HepG2 (cell line): ENCODE data around the gene INAFM1. TPM values are rescaled to one million over a fixed set of nuclear protein-coding genes. Genes with fewer than 3 reads are reported as not detected.
A peak's percentile ranks its signal among the peaks of the same experiment; 100 is the strongest.

Source experiments
- ADNP ChIP-seq: sonication (generic); formaldehyde crosslinking; IDR thresholded peaks from 2 replicates; pipeline ENCODE4 v1.4.0; 2020; ENCODE audit warnings: missing genetic modification reagents
- BORCS8-MEF2B ChIP-seq: sonication (generic); formaldehyde crosslinking; IDR thresholded peaks from 2 replicates; pipeline ENCODE4 v1.8.0; 2022; ENCODE audit warnings: mild to moderate bottlenecking, missing genetic modification reagents
- CBX5 ChIP-seq: sonication (generic); formaldehyde crosslinking; IDR thresholded peaks from 2 replicates; pipeline ENCODE4 v1.4.0; 2020; ENCODE audit warnings: missing genetic modification reagents, borderline replicate concordance
- CHD2 ChIP-seq: IDR thresholded peaks from 2 replicates; pipeline ENCODE4 v1.6.1; 2011; ENCODE audit warnings: low read depth, low read length, improper control_type of control experiment
- FOXP4 ChIP-seq: sonication (generic); formaldehyde crosslinking; IDR thresholded peaks from 2 replicates; pipeline ENCODE4 v1.4.0; 2020; ENCODE audit warnings: missing genetic modification reagents
- GABPB1 ChIP-seq: IDR thresholded peaks from 2 replicates; pipeline ENCODE4 v1.6.1; 2016; ENCODE audit warnings: mild to moderate bottlenecking, missing genetic modification reagents, moderate library complexity, missing compliant biosample characterization
- HIVEP1 ChIP-seq: sonication (generic); formaldehyde crosslinking; IDR thresholded peaks from 2 replicates; pipeline ENCODE4 v1.4.0; 2020; ENCODE audit warnings: mild to moderate bottlenecking, missing genetic modification reagents
- KAT7 ChIP-seq: IDR thresholded peaks from 2 replicates; pipeline ENCODE4 v1.6.1; 2018; ENCODE audit warnings: borderline replicate concordance, missing compliant biosample characterization
- KDM4B ChIP-seq: sonication (generic); formaldehyde crosslinking; IDR thresholded peaks from 2 replicates; pipeline ENCODE4 v1.4.0; 2020; ENCODE audit warnings: missing genetic modification reagents
- KLF13 ChIP-seq: sonication (generic); formaldehyde crosslinking; IDR thresholded peaks from 2 replicates; pipeline ENCODE4 v1.4.0; 2020; ENCODE audit warnings: mild to moderate bottlenecking, missing genetic modification reagents
- MATR3 ChIP-seq: sonication (generic); formaldehyde crosslinking; IDR thresholded peaks from 2 replicates; pipeline ENCODE4 v1.4.0; 2020; ENCODE audit warnings: missing genetic modification reagents
- NONO ChIP-seq, 2 experiments: fragments of 450-650 bp in 1 of 2; sonication (generic) in 1 of 2; formaldehyde crosslinking in 1 of 2; IDR thresholded peaks in 1 of 2; conservative IDR thresholded peaks in 1 of 2; 2 replicates each; pipeline versions ENCODE4 v1.6.1 to v1.8.0; 2017 to 2022; ENCODE audit warnings: mild to moderate bottlenecking in 1 of 2, missing genetic modification reagents in 1 of 2, moderate library complexity in 1 of 2
- PCBP1 ChIP-seq: fragments of 200-400 bp; formaldehyde crosslinking; IDR thresholded peaks from 2 replicates; pipeline ENCODE4 v1.6.1; 2017; ENCODE audit warnings: mild to moderate bottlenecking, low read depth, low read length, borderline replicate concordance
- SMARCE1 ChIP-seq: fragments of 450-650 bp; IDR thresholded peaks from 2 replicates; pipeline ENCODE4 v1.6.1; 2017; ENCODE audit warnings: borderline replicate concordance
- SNAI1 ChIP-seq: sonication (generic); formaldehyde crosslinking; IDR thresholded peaks from 2 replicates; pipeline ENCODE4 v1.5.0; 2020; ENCODE audit warnings: mild to moderate bottlenecking, missing genetic modification reagents, borderline replicate concordance
- TOE1 ChIP-seq: sonication (generic); formaldehyde crosslinking; IDR thresholded peaks from 2 replicates; pipeline ENCODE4 v1.4.0; 2020; ENCODE audit warnings: mild to moderate bottlenecking, missing genetic modification reagents
- ZBTB14 ChIP-seq: sonication (generic); formaldehyde crosslinking; IDR thresholded peaks from 2 replicates; pipeline ENCODE4 v1.4.0; 2020; ENCODE audit warnings: missing genetic modification reagents
- ZFP91 ChIP-seq: sonication (generic); formaldehyde crosslinking; IDR thresholded peaks from 2 replicates; pipeline ENCODE4 v1.9.0; 2022; ENCODE audit warnings: missing genetic modification reagents, mild to moderate bottlenecking, borderline replicate concordance
- ZNF143 ChIP-seq: sonication (generic); formaldehyde crosslinking; IDR thresholded peaks from 2 replicates; pipeline ENCODE4 v1.4.0; 2020; ENCODE audit warnings: missing genetic modification reagents
- ZNF225 ChIP-seq: sonication (generic); formaldehyde crosslinking; IDR thresholded peaks from 2 replicates; pipeline ENCODE4 v1.4.0; 2020; ENCODE audit warnings: mild to moderate bottlenecking, missing genetic modification reagents
- ZNF234 ChIP-seq: sonication (generic); formaldehyde crosslinking; conservative IDR thresholded peaks from 2 replicates; pipeline ENCODE4 v1.5.1; 2020; ENCODE audit warnings: mild to moderate bottlenecking, missing genetic modification reagents
- ZNF3 ChIP-seq: IDR thresholded peaks from 2 replicates; pipeline ENCODE4 v1.7.0; 2017; ENCODE audit warnings: inconsistent platforms
- ZNF451 ChIP-seq: sonication (generic); formaldehyde crosslinking; IDR thresholded peaks from 2 replicates; pipeline ENCODE4 v1.5.0; 2020; ENCODE audit warnings: mild to moderate bottlenecking, missing genetic modification reagents
- ZNF549 ChIP-seq: sonication (generic); formaldehyde crosslinking; IDR thresholded peaks from 2 replicates; pipeline ENCODE4 v1.5.0; 2020; ENCODE audit warnings: missing genetic modification reagents
- ZNF670 ChIP-seq: sonication (generic); formaldehyde crosslinking; IDR thresholded peaks from 2 replicates; pipeline ENCODE4 v1.8.0; 2022; ENCODE audit warnings: mild to moderate bottlenecking, missing genetic modification reagents, borderline replicate concordance
- polyA plus RNA-seq, 8 experiments: library from polyadenylated mRNA; depleted of rRNA in 3 of 8; stranded (reverse) in 7 of 8; unstranded in 1 of 8; fragments of >200 nt; fragmentation: Illumina TruSeq in 4 of 8; extraction: Trizol in 4 of 8; gene quantifications; 2 replicates each; pipeline versions ENCODE4 v1.2.1 to v1.2.3, GENCODE V29; 2011 to 2016; ENCODE audit warnings: low read depth in 4 of 8, missing spikeins in 1 of 8, mixed read lengths in 1 of 8; ENCODE audit not compliant: insufficient read depth in 1 of 8
- total RNA-seq, 5 experiments: library from RNA; depleted of rRNA; stranded (reverse); fragments of >200 nt; fragmentation: Illumina TruSeq; extraction: Trizol; gene quantifications; 2 replicates each; pipeline ENCODE4 v1.2.3, GENCODE V29; 2016; ENCODE audit warnings: low read depth in 1 of 5

INAFM1 gene
- total and polyA plus RNA-seq, 2 of the 13 experiments (the other 11 are each of a cell fraction or from before 2014, with no cell fraction given): 0.88 to 1.9 TPM

GRCh38 chr19:47273313-47274070 is 1.2 kb upstream of the INAFM1 start (continued):
- TF ChIP-seq TOE1: no peak
- 0 out of 2 replicates have a peak, but pooled peaks have one; percentile 80 for TF ChIP-seq ZNF451 (CRISPR knock-in tag)
- TF ChIP-seq NONO (IDR thresholded peaks at IDR 0.05): no peak
- peak; percentile 70; the same call in 1 of the 2 replicates for TF ChIP-seq NONO (CRISPR knock-in tag; conservative IDR thresholded peaks at IDR 0.05)
- peak; percentile 46; the same call in 1 of the 2 replicates for TF ChIP-seq KAT7
- TF ChIP-seq CBX5 (CRISPR knock-in tag): no peak
- TF ChIP-seq ZBTB14 (CRISPR knock-in tag): no peak
- 0 out of 2 replicates have a peak, but pooled peaks have one; percentile 19 for TF ChIP-seq KDM4B
- TF ChIP-seq ZNF549 (CRISPR knock-in tag): no peak
- no peak for TF ChIP-seq ADNP (CRISPR knock-in tag)
- no peak for TF ChIP-seq SMARCE1
- TF ChIP-seq MATR3 (CRISPR knock-in tag): no peak
- 0 out of 2 replicates have a peak, but pooled peaks have one; percentile 30 for TF ChIP-seq PCBP1
- peak; percentile 65; the same call in 1 of the 2 replicates for TF ChIP-seq ZNF670 (CRISPR knock-in tag)
- TF ChIP-seq ZNF234 (CRISPR knock-in tag): no peak; the same call in 1 of the 2 replicates
- peak; percentile 49 for TF ChIP-seq HIVEP1 (CRISPR knock-in tag)
- 0 out of 2 replicates have a peak, but pooled peaks have one; percentile 12 for TF ChIP-seq FOXP4 (CRISPR knock-in tag)
- TF ChIP-seq ZNF225 (CRISPR knock-in tag): no peak
- 0 out of 2 replicates have a peak, but pooled peaks have one; percentile 46 for TF ChIP-seq BORCS8-MEF2B (CRISPR knock-in tag)
- TF ChIP-seq ZNF3 (CRISPR knock-in tag): no peak
- peak; percentile 57; the same call in 1 of the 2 replicates for TF ChIP-seq ZNF143 (CRISPR knock-in tag)
- TF ChIP-seq CHD2: 0 out of 2 replicates have a peak, but pooled peaks have one; percentile 23
- TF ChIP-seq GABPB1 (CRISPR knock-in tag): peak; percentile 78
- TF ChIP-seq KLF13 (CRISPR knock-in tag): 0 out of 2 replicates have a peak, but pooled peaks have one; percentile 77
- TF ChIP-seq SNAI1 (CRISPR knock-in tag): 0 out of 2 replicates have a peak, but pooled peaks have one; percentile 37
- TF ChIP-seq ZFP91 (CRISPR knock-in tag): peak; percentile 96; the same call in 1 of the 2 replicates
